Endothelial cell of umbilical vein (primary cell): ENCODE results near the gene CCBE1. TPM values are rescaled to one million over a fixed set of nuclear protein-coding genes. Genes with fewer than 3 reads are reported as not detected.

Experiments used
- BruUV-seq: library from RNA; stranded (reverse); fragments of 400-500 nt; replicated peaks from 2 replicates; lab custom pipeline; 2021; lab: Mats Ljungman, UMichigan
- CTCF ChIA-PET: fragments of 300-600, 350-600 bp; sonication (Branson Sonifier 250); formaldehyde crosslinking; loops from one replicate; lab custom pipeline; 2021; ENCODE audit warnings: antibody characterized with exemption, inconsistent platforms; lab: Charles Lee
- POLR2A ChIA-PET: fragments of 300-600, 350-600 bp; sonication (Branson Sonifier 250); formaldehyde crosslinking; loops from one replicate; lab custom pipeline; 2021; ENCODE audit warnings: antibody characterized with exemption, inconsistent platforms; lab: Charles Lee
- DNase-seq: peaks from one replicate; pipeline ENCODE4 v3.0.0-alpha.2; 2011; ENCODE audit warnings: low read depth, low spot score
- FAIRE-seq: peaks from 2 replicates; lab custom pipeline; 2011; peaks lifted over from hg19 to GRCh38; lab: Jason Lieb, UNC
- H2AFZ ChIP-seq: 2 replicates; pipeline ENCODE4 v1.6.0; 2012; ENCODE audit warnings: low read depth, low read length, control low read depth, inconsistent platforms
- H3K27ac ChIP-seq: 2 replicates; pipeline ENCODE4 v1.5.1; 2011; ENCODE audit warnings: low read depth, mild to moderate bottlenecking, control low read depth, low read length, moderate library complexity; ENCODE audit not compliant: insufficient read depth
- H3K27me3 ChIP-seq, 2 experiments: 2 replicates each; pipeline versions ENCODE4 v1.6.0 to v1.6.1; 2011; ENCODE audit warnings: low read length in 2 of 2, mixed read lengths in 1 of 2; ENCODE audit not compliant: control insufficient read depth in 2 of 2, insufficient read depth in 2 of 2
- H3K36me3 ChIP-seq, 2 experiments: 2 replicates in 1 of 2; 3 replicates in 1 of 2; pipeline ENCODE4 v1.5.1; 2011; ENCODE audit warnings: low read length in 2 of 2, mild to moderate bottlenecking in 1 of 2, moderate library complexity in 1 of 2; ENCODE audit not compliant: control insufficient read depth in 2 of 2, insufficient read depth in 2 of 2; ENCODE audit errors: extremely low read depth in 1 of 2
- H3K4me1 ChIP-seq: 3 replicates; pipeline ENCODE4 v1.5.1; 2011; ENCODE audit warnings: mild to moderate bottlenecking, low read length; ENCODE audit not compliant: control insufficient read depth, insufficient read depth; ENCODE audit errors: extremely low read depth
- H3K4me2 ChIP-seq: 2 replicates; pipeline ENCODE4 v1.6.1; 2011; ENCODE audit warnings: low read length, control low read depth, mixed read lengths; ENCODE audit not compliant: insufficient read depth
- H3K4me3 ChIP-seq, 3 experiments: fragments of 200-600 bp in 1 of 3; sonication (generic), shearing (Covaris generic) in 1 of 3; replicated peaks in 1 of 3; 2 replicates each; pipeline ENCODE4 v1.5.1; 2011 to 2016; ENCODE audit warnings: control low read depth in 3 of 3, low read length in 3 of 3, mild to moderate bottlenecking in 2 of 3, inconsistent platforms in 1 of 3, low read depth in 1 of 3, moderate library complexity in 1 of 3; ENCODE audit not compliant: insufficient read depth in 1 of 3
- H3K79me2 ChIP-seq: 2 replicates; pipeline ENCODE4 v1.6.0; 2012; ENCODE audit warnings: low read length, inconsistent platforms; ENCODE audit not compliant: control insufficient read depth, insufficient read depth
- H3K9ac ChIP-seq: replicated peaks from 2 replicates; pipeline ENCODE3; 2011; ENCODE audit warnings: low read length, control low read depth; ENCODE audit not compliant: insufficient read depth; ENCODE audit errors: extremely low read depth
- H3K9me1 ChIP-seq: replicated peaks from 3 replicates; pipeline ENCODE4 v1.6.0; 2011; ENCODE audit warnings: mild to moderate bottlenecking, low read length; ENCODE audit not compliant: control insufficient read depth, insufficient read depth; ENCODE audit errors: extremely low read depth
- H3K9me3 ChIP-seq: replicated peaks from 2 replicates; pipeline ENCODE4 v1.5.1; 2012; ENCODE audit warnings: low read length, inconsistent platforms; ENCODE audit not compliant: control insufficient read depth, insufficient read depth
- H4K20me1 ChIP-seq: replicated peaks from 2 replicates; pipeline ENCODE3; 2011; ENCODE audit warnings: mild to moderate bottlenecking, low read length; ENCODE audit not compliant: control insufficient read depth, insufficient read depth; ENCODE audit errors: extremely low read depth
- CTCF ChIP-seq, 2 donors: IDR thresholded peaks; 1 replicate in 1 of 2; 2 replicates in 1 of 2; pipeline ENCODE4 v1.5.1; 2011; ENCODE audit warnings: low read length in 2 of 2, mild to moderate bottlenecking in 2 of 2, moderate library complexity in 2 of 2, control low read depth in 1 of 2, inconsistent platforms in 1 of 2, low read depth in 1 of 2; ENCODE audit not compliant: insufficient read depth in 1 of 2; ENCODE audit errors: extremely low read depth in 1 of 2
- FOS ChIP-seq: IDR thresholded peaks from 2 replicates; pipeline ENCODE4 v1.6.1; 2011; ENCODE audit warnings: mild to moderate bottlenecking, low read length, moderate library complexity, borderline replicate concordance; ENCODE audit not compliant: insufficient read depth
- GATA2 ChIP-seq: IDR thresholded peaks from 2 replicates; pipeline ENCODE4 v1.7.0; 2011; ENCODE audit warnings: low read depth, mild to moderate bottlenecking, moderate library complexity, mixed read lengths, low read length; ENCODE audit not compliant: insufficient read length, insufficient read depth
- JUN ChIP-seq: IDR thresholded peaks from 2 replicates; pipeline ENCODE4 v1.6.1; 2011; ENCODE audit warnings: borderline replicate concordance, low read depth; ENCODE audit not compliant: insufficient read length, insufficient read depth
- MAX ChIP-seq: IDR thresholded peaks from 2 replicates; pipeline ENCODE4 v1.6.1; 2011; ENCODE audit not compliant: insufficient read depth, insufficient read length
- MYC ChIP-seq: IDR thresholded peaks from one replicate; pipeline ENCODE4 v1.6.1; 2011; ENCODE audit warnings: mild to moderate bottlenecking, low read depth, low read length
- POLR2A ChIP-seq: IDR thresholded peaks from 2 replicates; pipeline ENCODE4 v1.6.1; 2012; ENCODE audit warnings: low read depth, mild to moderate bottlenecking, control low read depth, low read length
- dilution Hi-C: fragments of 300-500 bp; cut with MboI; formaldehyde crosslinking; loops from one replicate; pipeline ENCODE4 v1.15.0; 2019; ENCODE audit warnings: low sequenced_read_pairs; ENCODE audit not compliant: extremely low pct_ligation_motif_present
- intact Hi-C: fragments of 100-400 bp; cut with micrococcal nuclease; formaldehyde crosslinking; loops from one replicate; pipeline ENCODE4 v1.10.0; 2022
- polyA plus RNA-seq, 4 experiments: library from polyadenylated mRNA; depleted of rRNA in 3 of 4; stranded (reverse) in 3 of 4; unstranded in 1 of 4; fragments of >200 nt; gene quantifications; 2 replicates each; pipeline versions ENCODE4 v1.2.1 to v1.2.3, GENCODE V29; 2011 to 2012; ENCODE audit warnings: missing spikeins in 1 of 4
- total RNA-seq: library from RNA; stranded (reverse); gene quantifications from 2 replicates; pipeline ENCODE4 v1.2.3, GENCODE V29; 2021

Gene CCBE1
- total and polyA plus RNA-seq, 2 donors (not counting 3 experiments of a cell fraction or from before 2014, with no cell fraction given), result 0.04 TPM; not detected in 1

- dilution Hi-C loops, result no loop called here
- no peak overlapping the region for H3K4me2 ChIP-seq
- no peak overlapping the region for H3K4me3 ChIP-seq
- DNase-seq, result no peak
- H3K9me1 ChIP-seq, result no peaks in the 10 kb centered on the region
- H3K79me2 ChIP-seq, result no peaks in the 10 kb centered on the region
- ChIA-PET POLR2A (no interaction called here), CTCF (interaction anchor here (1.3 to 2.3 kb wide), 3 partner anchors 15 to 138 kb away, joined by 3 to 12 read pairs (median 5); no protein-coding TSS in a partner anchor)
- no peaks in the 10 kb centered on the region for H3K4me1 ChIP-seq
- no peaks in the 10 kb centered on the region for H3K36me3 ChIP-seq
- TF ChIP-seq FOS, result no peak
- no peak for TF ChIP-seq GATA2
- TF ChIP-seq MAX, result no peak
- TF ChIP-seq POLR2A, result no peak
- TF ChIP-seq CTCF (IDR thresholded peaks at IDR 0.05; ENCODE audit: extremely low read depth in 1 of 2, insufficient read depth in 1 of 2, low read depth in 1 of 2, low read length in 2 of 2), result no peak
- TF ChIP-seq JUN, result no peak
- no peak for TF ChIP-seq MYC
- H2AFZ ChIP-seq, result no peak overlapping the region
- no peaks in the 10 kb centered on the region for H3K9me3 ChIP-seq
- BruUV-seq, result no TSS peak
- no peak overlapping the region for H3K27ac ChIP-seq
- peaks cover 0 to 7% of the 10 kb centered on the region in 2 experiments for H3K27me3 ChIP-seq
- intact Hi-C loops, result no loop called here
- H4K20me1 ChIP-seq, result no peaks in the 10 kb centered on the region
- no peak for FAIRE-seq
- no peak overlapping the region for H3K9ac ChIP-seq
Measured at GRCh38 chr18:59386909-59387686, 310.1 kb downstream of the CCBE1 start.
